ENCODE data around the gene INO80.

GRCh38 chr15:40978141-40978540 is 137.9 kb downstream of the INO80 start:
- no peak for TF ChIP-seq CTCF (IDR thresholded peaks at IDR 0.05)
- TF ChIP-seq POLR2A (IDR thresholded peaks at IDR 0.05): no peak

Data from prostate gland (tissue), 2 donors.